Inferior parietal cortex (tissue), 1 donor: ENCODE data around the gene CHST15.
A peak's percentile ranks its signal among the peaks of the same experiment; 100 is the strongest.

Experiments used
- DNase-seq: peaks from one replicate; pipeline ENCODE4 v3.0.0-alpha.2; 2016; ENCODE audit errors: extremely low spot score

Gene CHST15

GRCh38 chr10:124092860-124093773 lies at the start of gene CHST15:
Gene CHST15 (minus strand): TSS chr10:124093598. CDS start chr10:124046212, 47,386 bp downstream.
- no peak for DNase-seq

- DNase-seq, result no peak
These were observed 49.6 kb upstream of the CHST15 start for GRCh38 chr10:124142960-124143359.

GRCh38 chr10:124142006-124142739 lies 48.8 kb upstream of the CHST15 start:
- no peak for DNase-seq

- DNase-seq, result no peak
These were observed 45.5 kb upstream of the CHST15 start for GRCh38 chr10:124138883-124139348.

- peak; percentile 17 for DNase-seq
These were observed 44.9 kb upstream of the CHST15 start for GRCh38 chr10:124138195-124138882.

GRCh38 chr10:124134251-124134893 lies 41.0 kb upstream of the CHST15 start:
- DNase-seq, result no peak

- DNase-seq, result no peak
These were observed 39.5 kb upstream of the CHST15 start for GRCh38 chr10:124132876-124133275.

- no peak for DNase-seq
These were observed 38.9 kb upstream of the CHST15 start for GRCh38 chr10:124132306-124132705.

GRCh38 chr10:124131172-124131571 lies 37.8 kb upstream of the CHST15 start:
- DNase-seq, result no peak

- DNase-seq, result no peak
These were observed 37.0 kb upstream of the CHST15 start for GRCh38 chr10:124130198-124130900.

GRCh38 chr10:124129471-124129870 lies 36.1 kb upstream of the CHST15 start:
- DNase-seq, result no peak

GRCh38 chr10:124128811-124129145 lies 35.4 kb upstream of the CHST15 start:
- no peak for DNase-seq

GRCh38 chr10:124127965-124128810 lies 34.8 kb upstream of the CHST15 start:
- DNase-seq, result no peak

GRCh38 chr10:124127563-124127962 lies 34.2 kb upstream of the CHST15 start:
- no peak for DNase-seq

- DNase-seq, result no peak
These were observed 33.6 kb upstream of the CHST15 start for GRCh38 chr10:124126983-124127385.

GRCh38 chr10:124126145-124126982 lies 33.0 kb upstream of the CHST15 start:
- no peak for DNase-seq

GRCh38 chr10:124125305-124126116 lies 32.1 kb upstream of the CHST15 start:
- DNase-seq, result no peak

- DNase-seq, result no peak
These were observed 31.4 kb upstream of the CHST15 start for GRCh38 chr10:124124769-124125161.
